Fibroblast of skin of scalp (primary cell): ENCODE measurements around the gene TSSC4.

Experiments used
- DNase-seq: peaks from one replicate; pipeline ENCODE4 v3.0.0-alpha.2; 2013

The TSSC4 gene

DNA sequence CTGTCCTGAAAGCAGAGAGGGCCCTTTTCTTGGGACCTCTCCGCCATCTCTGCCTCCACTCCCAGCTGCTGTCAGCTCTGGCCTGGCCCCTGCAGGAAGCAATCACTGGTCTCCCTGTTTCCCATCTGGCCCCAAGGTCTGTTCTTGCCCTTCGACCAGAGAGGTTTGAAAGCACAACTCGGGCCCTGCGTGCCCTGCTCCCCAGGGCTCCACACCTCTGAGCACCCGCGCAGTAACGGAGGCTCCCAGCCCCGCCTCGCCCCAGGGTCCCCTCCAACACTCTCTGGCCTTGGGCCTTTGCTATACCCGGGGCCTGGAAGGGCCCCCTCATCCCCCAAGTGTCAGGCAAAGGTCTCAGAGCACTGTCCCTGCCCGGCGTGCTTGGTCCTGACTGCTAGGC is 31.2 kb upstream of the TSSC4 start:
- no peak for DNase-seq

DNA sequence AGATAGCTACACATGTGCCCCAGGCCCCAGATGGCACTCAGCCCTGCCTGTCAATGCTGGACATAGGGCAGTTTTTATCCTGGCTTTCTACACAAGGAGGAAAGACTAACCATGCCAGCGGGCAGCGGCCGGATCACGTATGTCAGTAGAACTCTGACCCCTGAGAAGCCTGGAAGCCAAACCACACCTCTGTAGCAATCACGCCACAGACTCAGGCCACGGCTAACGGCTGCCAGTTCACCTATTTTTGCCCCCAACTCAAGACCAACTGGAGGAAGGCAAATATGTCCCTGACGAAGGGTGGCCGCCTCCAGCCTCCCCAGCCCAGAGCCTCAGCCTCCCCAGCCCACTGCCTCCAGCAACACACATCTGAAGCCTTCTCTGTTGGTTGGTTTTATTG is 30.7 kb upstream of the TSSC4 start:
- no peak for DNase-seq

- DNase-seq, result no peak
Measured at GRCh38 chr11:2374456-2375201, 25.9 kb upstream of the TSSC4 start.

DNA sequence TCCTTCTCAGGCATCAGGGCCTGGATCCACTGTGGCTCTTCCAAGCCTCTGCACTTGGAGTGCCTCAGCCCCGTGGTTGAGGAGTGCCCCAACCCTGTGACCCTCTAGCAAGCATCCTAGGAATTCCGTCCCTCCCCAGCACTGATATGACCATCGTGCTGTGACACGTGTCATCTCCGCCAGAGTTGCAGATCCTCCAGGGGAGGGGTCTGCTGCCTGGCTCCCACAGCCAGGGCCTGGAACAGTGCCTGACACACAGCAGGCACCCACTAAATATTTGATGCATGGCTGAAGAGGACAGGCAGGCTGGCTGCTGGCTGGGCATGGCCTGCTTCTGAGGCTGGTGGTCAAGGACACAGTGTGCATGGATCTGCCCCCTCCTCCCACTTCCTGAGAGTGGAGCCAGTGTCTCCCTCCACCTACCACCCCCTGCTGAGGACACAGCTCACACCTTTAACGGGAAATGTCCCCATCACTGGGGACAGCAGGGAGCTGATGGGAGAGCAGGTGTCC is 25.2 kb upstream of the TSSC4 start:
- DNase-seq, result no peak

DNA sequence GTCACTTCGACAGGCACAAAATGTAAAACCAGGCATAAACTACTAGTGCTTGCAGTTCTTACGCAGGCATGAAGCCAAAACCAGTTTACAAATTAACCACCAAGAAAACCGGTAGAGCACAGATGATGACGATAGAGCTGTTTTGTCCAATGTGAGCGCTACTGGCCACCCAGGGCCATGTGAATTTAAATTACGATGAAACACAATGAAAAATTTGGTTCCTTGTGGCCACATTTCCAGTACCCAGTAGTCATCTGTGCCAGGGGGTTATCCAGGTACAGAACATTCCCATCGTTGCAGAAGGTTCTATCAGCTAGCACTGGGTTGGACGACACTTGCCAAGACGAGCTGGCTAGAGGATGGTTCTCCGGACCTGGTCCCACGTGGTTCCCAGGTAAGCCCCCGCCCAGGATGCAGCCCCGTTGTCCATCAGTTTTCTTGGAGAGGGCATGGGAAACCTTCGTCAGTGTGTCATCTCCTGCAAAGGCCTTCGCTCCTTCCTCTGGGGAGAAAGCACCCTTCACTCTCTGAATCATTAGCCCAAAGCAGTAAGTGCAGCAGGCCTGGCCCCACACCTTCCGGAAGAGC is 24.5 kb upstream of the TSSC4 start:
- no peak for DNase-seq

- peak; percentile 54 for DNase-seq
Measured at GRCh38 chr11:2376751-2377451, 23.6 kb upstream of the TSSC4 start, which contains the start of gene CD81. TSS of gene CD81 (plus strand) at chr11:2377310. CDS start at chr11:2377550, 240 bp downstream.

- DNase-seq, result peak; percentile 56
Measured at GRCh38 chr11:2377511-2378443, 22.8 kb upstream of the TSSC4 start.

DNA sequence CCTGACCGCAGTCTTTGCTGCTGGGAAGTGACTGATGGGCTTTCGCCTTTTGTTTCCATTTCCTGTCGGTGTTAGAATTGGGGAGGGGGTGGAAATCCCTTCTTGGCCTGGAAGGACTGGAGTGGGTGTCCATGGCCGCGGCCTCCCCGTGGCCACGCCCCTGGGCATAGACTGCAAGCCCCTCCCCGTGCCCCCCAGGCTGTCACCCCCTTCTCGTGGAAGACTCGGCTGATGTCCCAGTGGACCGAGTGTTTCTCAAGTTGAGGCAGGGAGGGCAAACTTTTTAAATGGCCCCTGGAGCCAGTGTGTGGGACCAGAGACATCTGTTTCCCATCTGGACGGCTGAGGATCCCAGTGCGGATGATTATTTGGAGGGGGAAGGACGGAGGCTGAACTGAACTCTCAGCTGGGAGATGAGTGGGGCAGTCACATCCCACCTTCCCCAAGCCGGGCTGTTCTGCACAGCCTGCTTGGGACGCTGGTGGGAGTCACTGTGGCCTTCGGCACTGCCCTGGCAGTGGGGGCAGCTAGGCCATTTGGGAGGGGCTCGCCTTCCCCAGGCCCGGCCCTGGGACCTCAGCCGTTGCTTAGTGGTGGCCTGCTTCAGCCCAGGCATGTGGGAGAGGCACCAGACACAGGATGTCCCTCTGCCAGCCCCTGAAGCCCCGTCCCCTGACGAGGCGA is 21.9 kb upstream of the TSSC4 start:
- peak; percentile 67 for DNase-seq

GRCh38 chr11:2379466-2380174 is 20.9 kb upstream of the TSSC4 start:
- no peak for DNase-seq

DNA sequence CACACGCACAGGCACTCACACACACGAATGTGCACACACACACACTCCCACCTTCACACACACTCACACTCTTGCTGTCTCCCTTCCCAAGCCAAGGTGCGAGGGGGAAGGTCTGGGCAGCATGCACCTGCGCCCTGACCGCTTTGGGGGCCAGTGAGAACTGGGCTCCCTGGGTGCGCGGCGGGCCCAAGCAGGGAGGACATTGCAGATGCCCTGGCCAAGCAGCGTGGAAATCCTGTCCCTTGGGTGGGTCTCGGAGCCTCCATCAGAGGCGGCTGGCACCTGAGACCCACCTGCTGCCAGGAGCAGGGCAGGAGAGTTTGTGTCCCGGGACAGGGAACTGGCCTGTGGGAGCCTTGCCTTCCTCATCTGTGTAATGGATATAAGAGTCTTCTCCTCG is 20.2 kb upstream of the TSSC4 start:
- DNase-seq, result no peak

DNA sequence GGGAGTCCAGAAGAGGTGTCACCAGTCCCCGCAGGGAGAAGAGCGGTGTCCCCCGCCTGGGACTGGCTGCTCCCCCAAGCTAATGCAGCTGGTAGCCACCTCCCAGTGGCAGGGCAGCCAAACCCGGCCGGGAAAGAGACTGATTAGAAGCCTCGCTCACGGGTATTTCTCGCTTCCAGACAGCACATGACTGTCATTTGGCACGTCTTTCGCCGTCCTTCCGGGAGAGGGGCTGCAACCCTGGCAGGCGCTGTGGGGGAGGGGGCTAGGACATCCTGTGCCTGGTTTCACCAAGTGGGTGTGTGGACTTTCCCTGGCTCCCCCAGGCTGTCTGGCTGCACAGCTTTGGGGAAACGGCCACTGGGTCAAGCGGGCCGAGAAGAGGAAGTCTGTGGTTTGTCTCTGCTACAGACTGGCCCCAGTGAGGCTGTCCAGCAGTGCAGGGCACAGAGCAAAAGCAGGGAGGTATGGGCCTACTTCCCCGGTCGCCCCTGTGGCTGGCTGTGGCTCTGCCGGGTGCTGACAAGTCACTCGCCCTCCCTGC is 19.7 kb upstream of the TSSC4 start:
- DNase-seq, result no peak

DNA sequence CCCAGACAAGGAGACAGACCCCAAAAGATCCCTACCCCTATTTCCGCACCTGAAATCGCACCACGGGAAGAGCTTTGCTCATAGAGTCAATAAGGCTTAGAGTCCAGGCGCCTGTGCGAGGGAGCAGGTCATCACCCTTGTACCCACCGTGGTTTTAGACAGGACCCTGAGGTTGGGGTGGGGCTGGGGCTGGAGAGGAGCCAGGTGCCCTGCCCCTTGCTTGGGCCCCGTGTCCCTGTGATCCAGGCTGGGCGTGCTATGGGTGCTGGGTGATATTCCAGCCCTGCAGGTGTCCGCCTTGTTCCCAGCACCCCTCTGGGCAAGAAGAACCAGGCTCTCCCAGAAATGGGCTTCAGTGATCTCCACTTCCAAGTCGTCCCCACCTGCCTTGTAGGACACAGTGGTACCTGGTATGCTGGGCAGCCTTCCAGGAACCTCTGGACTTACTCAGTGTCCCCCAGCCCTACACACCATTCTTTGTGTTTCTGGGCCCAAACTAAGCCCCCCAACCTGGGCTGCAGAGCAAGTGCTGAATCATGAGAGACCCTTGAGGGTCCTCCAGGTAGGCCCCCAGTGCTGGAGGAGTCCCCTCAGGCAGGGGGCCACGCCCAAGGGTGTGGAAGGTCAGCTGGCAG is 18.9 kb upstream of the TSSC4 start:
- DNase-seq, result no peak

- no peak for DNase-seq
Measured at GRCh38 chr11:2382129-2382517, 18.4 kb upstream of the TSSC4 start.

DNA sequence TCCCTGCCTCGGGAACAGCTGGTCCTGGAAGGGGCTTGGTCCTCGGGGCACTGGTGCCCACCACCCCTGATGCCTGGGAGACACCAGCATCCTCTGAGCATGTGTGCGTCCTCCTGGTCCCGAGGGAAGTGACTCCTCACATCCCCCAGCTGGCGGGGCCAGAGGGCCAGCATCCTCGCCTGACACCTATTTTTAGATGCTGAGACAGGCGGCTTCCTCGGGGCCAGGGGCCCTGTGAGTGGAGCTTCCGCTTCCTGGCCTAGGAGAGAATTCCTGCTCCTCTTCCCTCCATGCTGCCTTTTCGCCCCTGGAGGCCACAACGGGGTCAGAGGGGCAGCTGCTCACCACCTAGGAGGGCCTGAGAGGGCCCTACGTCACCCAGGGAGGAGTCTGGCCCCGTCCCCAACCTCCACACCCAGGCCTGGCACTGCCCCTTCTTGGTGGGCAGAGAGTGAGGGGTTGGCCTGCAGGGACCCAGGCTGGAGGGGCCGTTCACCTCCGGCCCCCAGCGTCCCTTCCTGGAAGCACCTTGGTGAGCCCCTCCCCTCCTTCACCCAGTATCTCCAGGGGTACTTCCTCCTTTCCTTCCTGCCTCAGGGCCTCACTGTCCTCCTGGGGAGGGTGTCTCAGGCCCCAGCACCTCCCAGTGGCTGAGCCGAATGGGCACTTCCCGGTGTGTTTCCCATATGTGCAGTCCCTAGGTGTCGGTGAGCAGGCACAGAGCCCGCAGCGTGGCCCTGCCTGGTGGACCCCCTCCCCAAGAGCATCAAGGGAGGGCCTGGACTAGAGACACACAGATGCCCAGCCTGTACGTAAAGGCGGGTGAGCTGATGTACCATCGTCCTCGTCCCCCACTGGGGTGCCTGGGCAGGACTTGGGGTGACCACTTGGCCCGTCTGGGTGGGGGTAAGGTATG is 17.4 kb upstream of the TSSC4 start:
- peak; percentile 48 for DNase-seq

GRCh38 chr11:2383852-2384804 is 16.4 kb upstream of the TSSC4 start:
- DNase-seq, result no peak

DNA sequence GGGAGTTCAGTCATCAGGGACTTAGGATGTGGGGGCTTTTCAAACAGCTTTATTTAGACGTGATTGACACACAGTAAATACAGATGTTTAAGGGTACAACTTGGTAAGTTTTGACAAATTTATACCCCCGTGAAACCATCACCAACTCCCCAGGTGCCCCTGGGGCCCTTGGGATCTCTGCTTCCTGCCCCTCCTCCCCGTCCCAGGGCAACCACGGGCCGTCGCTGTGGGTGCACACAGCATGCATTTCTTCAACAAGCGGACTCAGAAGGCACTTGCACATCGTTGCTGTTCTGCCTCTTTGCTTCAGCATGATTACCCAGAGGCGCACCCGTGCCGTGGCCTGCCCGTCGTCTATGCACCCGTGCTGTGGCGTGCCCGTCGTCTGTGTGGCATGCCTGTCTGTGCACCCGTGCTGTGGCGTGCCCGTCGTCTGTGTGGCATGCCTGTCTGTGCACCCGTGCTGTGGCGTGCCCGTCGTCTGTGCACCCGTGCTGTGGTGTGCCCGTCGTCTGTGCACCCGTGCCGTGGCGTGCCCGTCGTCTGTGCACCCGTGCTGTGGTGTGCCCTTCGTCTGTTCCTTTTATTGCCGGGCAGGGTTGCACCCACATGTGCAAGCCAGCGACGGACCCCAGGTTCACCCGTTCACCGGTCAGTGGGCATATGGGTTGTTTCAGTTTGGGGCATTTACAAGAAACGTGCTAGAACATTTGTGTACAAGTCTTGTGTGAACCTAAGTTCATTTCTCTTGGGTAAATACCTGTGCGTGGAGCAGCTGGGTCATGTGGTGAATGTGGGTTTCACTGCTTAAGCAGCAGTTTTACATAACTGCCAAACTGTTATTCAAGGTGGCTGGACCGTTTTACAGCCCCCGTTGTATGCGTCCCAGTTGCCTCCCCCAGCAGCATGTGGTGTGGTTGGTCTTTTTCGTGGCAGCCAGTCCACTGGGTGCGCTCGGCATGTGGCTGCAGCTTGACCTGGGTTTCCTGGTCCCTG is 15.1 kb upstream of the TSSC4 start:
- DNase-seq, result no peak

GRCh38 chr11:2386591-2386990 is 14.0 kb upstream of the TSSC4 start:
- no peak for DNase-seq
